Measurements from ENCODE around the gene LYRM9. TPM values are rescaled to one million over a fixed set of nuclear protein-coding genes. Genes with fewer than 3 reads are reported as not detected.

The LYRM9 gene
- polyA plus RNA-seq, 2 of the 4 experiments (the other 2 are of a cell fraction), result 1.4 to 2.5 TPM

DNA sequence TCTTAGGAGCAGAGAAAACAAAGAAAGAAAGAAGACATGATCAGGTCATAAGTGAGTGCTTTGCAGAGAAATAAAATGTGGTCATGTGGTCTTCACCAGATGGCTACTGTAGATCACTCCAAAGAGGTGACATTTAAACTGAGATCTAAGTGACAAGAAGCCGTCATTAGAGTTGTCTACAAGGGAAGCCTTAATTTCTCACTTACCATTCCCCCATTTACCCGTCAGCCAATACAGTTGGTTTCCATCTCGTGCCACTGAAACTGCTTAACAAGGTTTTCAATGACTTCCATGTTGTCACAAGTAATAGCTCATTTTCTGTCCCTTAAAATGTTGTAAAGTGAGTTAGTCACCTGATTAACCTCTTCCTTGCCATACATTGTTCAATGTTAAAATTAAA, 6.4 kb upstream of the LYRM9 start:
- POLR2A ChIA-PET, result no interaction called here
- H3K4me3 ChIP-seq, result no peak overlapping the region
- H3K4me2 ChIP-seq, result no peak overlapping the region
- TF ChIP-seq CHD2 (IDR thresholded peaks at IDR 0.05; ENCODE audit: low read length, partially characterized antibody), result no peak
- TF ChIP-seq SREBF2 (IDR thresholded peaks at IDR 0.05), result no peak
- TF ChIP-seq NPAS2 (CRISPR knock-in tag; IDR thresholded peaks at IDR 0.05; ENCODE audit: borderline replicate concordance), result no peak
- no peak for TF ChIP-seq SMC3 (IDR thresholded peaks at IDR 0.05)
- no peak for TF ChIP-seq ZFP36 (IDR thresholded peaks at IDR 0.05; ENCODE audit: borderline replicate concordance, partially characterized antibody)
- no peak for TF ChIP-seq GATA3 (IDR thresholded peaks at IDR 0.05; ENCODE audit: borderline replicate concordance)
- TF ChIP-seq ZSCAN20 (CRISPR knock-in tag; IDR thresholded peaks at IDR 0.05), result no peak
- TF ChIP-seq NFE2L2 (conservative IDR thresholded peaks at IDR 0.05; ENCODE audit: low read length), result no peak
- no peak for TF ChIP-seq ESRRA (IDR thresholded peaks at IDR 0.05; ENCODE audit: borderline replicate concordance, low read length)
- DNase-seq (ENCODE audit: low read depth in 1 of 2, low spot score in 1 of 2) (no peak), FAIRE-seq (no peak), ATAC-seq (no peak)
- WGBS (ENCODE audit: missing lambda C conversion rate), result 68% methylated on average over 3 of the region's 3 CpGs
- H3K9me3 ChIP-seq, result peaks cover 6% of the 10 kb centered on the region; the same call in 2 of the 3 replicates
- H3K4me1 ChIP-seq, result no peaks in the 10 kb centered on the region
- no peak overlapping the region for H3K27ac ChIP-seq
- CTCF ChIA-PET, result interaction anchor here (1.0 kb wide), 2 partner anchors 19 to 94 kb away, joined by 3 read pairs; no protein-coding TSS in a partner anchor

DNA sequence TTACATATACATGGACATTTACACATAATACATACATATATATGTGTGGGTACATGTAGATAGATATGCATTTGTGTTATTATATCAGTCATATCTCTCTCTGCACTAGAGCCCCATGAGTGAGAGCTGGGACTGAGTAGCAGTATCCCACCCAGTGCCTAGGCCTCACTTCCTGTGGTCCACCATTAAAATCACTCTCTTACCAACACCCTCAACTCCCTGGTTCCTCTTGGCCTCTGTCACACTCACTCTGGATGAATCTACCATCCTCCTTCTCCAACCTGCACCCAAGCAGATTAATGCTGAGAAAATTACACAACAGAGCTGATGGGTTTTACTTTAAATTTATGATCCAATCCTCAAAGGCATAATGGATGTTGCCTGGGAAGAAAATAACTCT, 4.9 kb upstream of the LYRM9 start:
- no peak overlapping the region for H3K4me3 ChIP-seq
- no peak overlapping the region for H3K27ac ChIP-seq
- peaks cover 3% of the 10 kb centered on the region; the same call in 2 of the 3 replicates for H3K9me3 ChIP-seq
- CTCF ChIA-PET, result interaction anchor here (0.6 to 1.1 kb wide), 5 partner anchors 18 to 301 kb away, joined by 3 to 4 read pairs (median 3); no protein-coding TSS in a partner anchor
- H3K4me2 ChIP-seq, result no peak overlapping the region
- H3K4me1 ChIP-seq, result peaks cover 9% of the 10 kb centered on the region; the same call in 1 of the 3 replicates
- no peak for ATAC-seq
- POLR2A ChIA-PET, result no interaction called here
- TF ChIP-seq RAD21 (conservative IDR thresholded peaks at IDR 0.05 in 1 of 2, IDR thresholded peaks at IDR 0.05 in 1 of 2), result no peak
- TF ChIP-seq TFCP2L1 (CRISPR knock-in tag; IDR thresholded peaks at IDR 0.05), result no peak
- TF ChIP-seq, protein P1, sequence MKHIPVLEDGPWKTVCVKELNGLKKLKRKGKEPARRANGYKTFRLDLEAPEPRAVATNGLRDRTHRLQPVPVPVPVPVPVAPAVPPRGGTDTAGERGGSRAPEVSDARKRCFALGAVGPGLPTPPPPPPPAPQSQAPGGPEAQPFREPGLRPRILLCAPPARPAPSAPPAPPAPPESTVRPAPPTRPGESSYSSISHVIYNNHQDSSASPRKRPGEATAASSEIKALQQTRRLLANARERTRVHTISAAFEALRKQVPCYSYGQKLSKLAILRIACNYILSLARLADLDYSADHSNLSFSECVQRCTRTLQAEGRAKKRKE (CRISPR knock-in tag; IDR thresholded peaks at IDR 0.05; ENCODE audit: low read depth), result no peak
- no peak for TF ChIP-seq BHLHE40 (IDR thresholded peaks at IDR 0.05; ENCODE audit: low read depth, low read length)
- no peak for FAIRE-seq
- DNase-seq (ENCODE audit: low read depth in 1 of 2, low spot score in 1 of 2), result no peak

DNA sequence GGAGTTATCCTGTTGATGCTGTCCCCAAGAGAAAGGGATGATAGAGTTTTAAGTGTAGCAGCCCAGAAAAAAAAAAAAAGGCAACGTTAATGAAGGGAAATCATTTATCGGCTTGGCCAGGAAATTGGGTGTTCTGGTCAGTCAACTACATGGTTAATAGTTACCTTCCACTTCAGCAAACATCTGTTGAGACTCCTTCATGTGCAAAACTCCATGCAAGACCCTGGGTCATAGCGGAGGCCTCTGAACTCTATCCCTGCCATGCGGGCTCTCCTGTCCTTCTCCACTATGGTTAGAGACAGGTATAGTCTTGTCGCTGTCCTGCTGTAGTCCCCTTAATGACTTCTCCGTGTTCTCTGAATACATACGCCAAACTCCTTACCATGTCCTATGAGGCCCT, 3.5 kb upstream of the LYRM9 start:
- 61% methylated on average over 7 of the region's 7 CpGs for WGBS (ENCODE audit: missing lambda C conversion rate)
- CTCF ChIA-PET, result interaction anchor here (1.1 kb wide), 1 partner anchor 17 kb away, joined by 3 read pairs; no protein-coding TSS in a partner anchor
- no peak for FAIRE-seq
- DNase-seq (ENCODE audit: low read depth in 1 of 2, low spot score in 1 of 2), result no peak
- H3K27ac ChIP-seq, result no peak overlapping the region
- POLR2A ChIA-PET, result no interaction called here
- no peak overlapping the region for H3K4me3 ChIP-seq
- TF ChIP-seq TFCP2L1 (CRISPR knock-in tag; IDR thresholded peaks at IDR 0.05) (no peak), ZFP36 (IDR thresholded peaks at IDR 0.05; ENCODE audit: borderline replicate concordance, partially characterized antibody) (no peak), NR3C1 (IDR thresholded peaks at IDR 0.05) (no peak), RAD21 (conservative IDR thresholded peaks at IDR 0.05 in 1 of 2, IDR thresholded peaks at IDR 0.05 in 1 of 2) (no peak), MYC (IDR thresholded peaks at IDR 0.05; ENCODE audit: borderline replicate concordance, low read length) (no peak), RCOR1 (IDR thresholded peaks at IDR 0.05; ENCODE audit: low read depth, low read length) (no peak), ZNF302 (CRISPR knock-in tag; IDR thresholded peaks at IDR 0.05) (no peak), RARB (CRISPR knock-in tag; IDR thresholded peaks at IDR 0.05) (no peak), NFE2L2 (conservative IDR thresholded peaks at IDR 0.05; ENCODE audit: low read length) (no peak), HOXB5 (CRISPR knock-in tag; IDR thresholded peaks at IDR 0.05) (no peak), HOXB13 (CRISPR knock-in tag; IDR thresholded peaks at IDR 0.05; ENCODE audit: low read depth) (no peak), CHD2 (IDR thresholded peaks at IDR 0.05; ENCODE audit: low read length, partially characterized antibody) (no peak), EHMT2 (IDR thresholded peaks at IDR 0.05; ENCODE audit: low read depth) (no peak), KDM5A (IDR thresholded peaks at IDR 0.05) (no peak)
- TF ChIP-seq, protein P2, sequence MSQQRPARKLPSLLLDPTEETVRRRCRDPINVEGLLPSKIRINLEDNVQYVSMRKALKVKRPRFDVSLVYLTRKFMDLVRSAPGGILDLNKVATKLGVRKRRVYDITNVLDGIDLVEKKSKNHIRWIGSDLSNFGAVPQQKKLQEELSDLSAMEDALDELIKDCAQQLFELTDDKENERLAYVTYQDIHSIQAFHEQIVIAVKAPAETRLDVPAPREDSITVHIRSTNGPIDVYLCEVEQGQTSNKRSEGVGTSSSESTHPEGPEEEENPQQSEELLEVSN (IDR thresholded peaks at IDR 0.05; ENCODE audit: borderline replicate concordance, low read depth), result no peak
- TF ChIP-seq, protein P3, sequence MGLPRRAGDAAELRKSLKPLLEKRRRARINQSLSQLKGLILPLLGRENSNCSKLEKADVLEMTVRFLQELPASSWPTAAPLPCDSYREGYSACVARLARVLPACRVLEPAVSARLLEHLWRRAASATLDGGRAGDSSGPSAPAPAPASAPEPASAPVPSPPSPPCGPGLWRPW (IDR thresholded peaks at IDR 0.05), result no peak
- H3K4me2 ChIP-seq, result no peak overlapping the region
- H3K4me1 ChIP-seq, result peaks cover 13% of the 10 kb centered on the region; the same call in 1 of the 3 replicates
- H3K9me3 ChIP-seq, result no peaks in the 10 kb centered on the region
- ATAC-seq, result no peak
